Measurements from ENCODE around the gene MICOS13.
A peak's percentile ranks its signal among the peaks of the same experiment; 100 is the strongest.

MICOS13 gene

DNA sequence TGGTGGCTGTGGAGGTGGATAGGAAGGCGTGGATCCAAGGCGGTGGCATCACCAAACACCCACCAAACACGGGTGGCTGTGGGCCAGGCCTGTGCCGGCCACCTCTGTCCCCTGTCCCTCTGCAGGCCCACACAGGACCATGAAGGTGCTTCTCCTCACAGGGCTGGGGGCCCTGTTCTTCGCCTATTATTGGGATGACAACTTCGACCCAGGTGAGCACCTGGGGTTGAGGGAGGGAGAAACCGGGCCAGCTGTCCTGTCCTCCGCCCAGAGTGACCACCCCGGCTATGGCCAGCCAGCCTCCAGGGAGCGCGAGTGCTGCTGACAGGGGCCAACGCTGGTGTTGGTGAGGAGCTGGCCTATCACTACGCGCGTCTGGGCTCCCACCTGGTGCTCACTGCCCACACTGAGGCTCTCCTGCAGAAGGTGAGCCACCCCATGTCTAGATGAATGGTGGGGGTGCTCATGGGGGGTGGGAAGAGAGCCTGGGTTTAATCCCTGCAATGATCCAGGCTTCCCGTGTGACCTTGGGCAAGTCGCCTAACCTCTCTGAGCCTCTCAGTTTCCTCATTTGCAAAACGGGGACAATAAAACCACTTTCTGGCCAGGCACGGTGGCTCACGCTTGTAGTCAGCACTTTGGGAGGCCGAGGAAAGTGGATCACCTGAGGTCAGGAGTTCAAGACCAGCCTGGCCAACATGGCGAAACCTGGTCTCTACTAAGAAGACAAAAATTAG is 4.5 kb upstream of the MICOS13 start:
- no peaks in the 10 kb centered on the region for H3K9me3 ChIP-seq (ENCODE audit: control insufficient read depth in 2 of 2, low read length in 2 of 2)
- peaks cover 24% of the 10 kb centered on the region for H3K4me1 ChIP-seq (ENCODE audit: control insufficient read depth, insufficient read depth, low read length)
- no peak overlapping the region for H3K27ac ChIP-seq (ENCODE audit: low read length)
- no peaks in the 10 kb centered on the region for H3K36me3 ChIP-seq (ENCODE audit: control insufficient read depth in 2 of 2, insufficient read depth in 2 of 2, low read length in 2 of 2)
- no peak overlapping the region for H3K9ac ChIP-seq (ENCODE audit: low read length in 2 of 2)
- H3K27me3 ChIP-seq (ENCODE audit: control insufficient read depth in 1 of 2, insufficient read depth in 2 of 2, low read length in 2 of 2), result no peaks in the 10 kb centered on the region
- no peak overlapping the region for H3K4me3 ChIP-seq (ENCODE audit: low read length in 2 of 2)

DNA sequence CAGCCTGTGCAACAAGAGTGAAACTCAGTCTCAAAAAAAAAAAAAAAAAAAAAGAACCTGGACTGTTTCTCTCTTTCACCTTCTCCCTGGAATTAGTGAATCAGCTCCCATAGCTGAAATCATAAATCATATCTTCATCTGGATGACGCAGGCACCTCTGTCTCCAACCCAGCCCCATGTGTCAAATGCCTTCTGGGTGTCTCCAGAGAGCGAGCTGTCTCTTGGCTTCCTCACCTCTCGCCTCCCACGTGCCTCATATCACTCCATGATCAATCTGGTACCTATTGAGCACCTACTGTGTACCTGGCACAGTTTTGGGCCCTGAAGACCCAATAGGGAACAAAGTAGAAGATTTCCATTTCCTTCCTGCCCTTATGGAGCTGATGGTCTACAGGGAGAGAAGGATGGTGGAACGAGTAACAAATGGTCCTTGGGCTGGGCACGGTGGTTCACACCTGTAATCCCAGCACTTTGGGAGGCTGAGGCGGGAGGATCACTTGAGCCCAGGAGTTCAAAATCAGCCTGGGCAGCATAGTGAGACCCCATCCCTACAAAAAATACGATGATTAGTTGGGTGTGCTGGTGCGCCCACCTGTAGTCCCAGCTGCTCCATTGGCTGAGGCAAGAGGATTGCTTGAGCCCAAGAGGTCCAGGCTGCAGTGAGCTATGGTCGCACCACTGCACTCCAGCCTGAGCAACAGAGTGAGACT is 3.0 kb upstream of the MICOS13 start:
- Histone ChIP-seq H3K4me1 (ENCODE audit: control insufficient read depth, insufficient read depth, low read length) (peaks cover 31% of the 10 kb centered on the region), H3K27me3 (ENCODE audit: control insufficient read depth in 1 of 2, insufficient read depth in 2 of 2, low read length in 2 of 2) (no peaks in the 10 kb centered on the region), H3K27ac (ENCODE audit: low read length) (no peak overlapping the region), H3K36me3 (ENCODE audit: control insufficient read depth in 2 of 2, insufficient read depth in 2 of 2, low read length in 2 of 2) (no peaks in the 10 kb centered on the region), H3K9me3 (ENCODE audit: control insufficient read depth in 2 of 2, low read length in 2 of 2) (no peaks in the 10 kb centered on the region), H3K9ac (ENCODE audit: low read length in 2 of 2) (no peak overlapping the region), H3K4me3 (ENCODE audit: low read length in 2 of 2) (no peak overlapping the region)

DNA sequence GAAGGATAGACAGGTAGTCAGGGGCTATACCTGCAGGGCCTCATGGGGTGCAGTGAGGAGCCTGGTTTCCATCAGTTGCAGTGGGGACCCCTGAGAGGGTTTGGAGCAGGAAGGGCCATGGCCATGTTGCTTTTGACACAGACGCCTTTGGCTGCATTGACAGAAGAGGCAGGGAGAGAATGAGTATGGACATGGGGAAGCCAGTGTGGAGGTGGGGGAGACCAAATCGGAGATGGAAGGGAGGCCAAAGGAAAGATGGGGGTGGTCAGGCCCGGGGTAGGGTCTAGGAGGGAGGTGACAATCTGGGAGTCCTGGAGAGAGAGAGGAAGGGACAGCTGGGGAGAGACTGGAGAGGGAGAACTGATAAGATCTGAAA is 1.8 kb upstream of the MICOS13 start:
- H3K4me1 ChIP-seq (ENCODE audit: control insufficient read depth, insufficient read depth, low read length), result peaks cover 28% of the 10 kb centered on the region
- H3K9me3 ChIP-seq (ENCODE audit: control insufficient read depth in 2 of 2, low read length in 2 of 2), result no peaks in the 10 kb centered on the region
- peaks cover 0 to 2% of the 10 kb centered on the region in 2 donors for H3K36me3 ChIP-seq (ENCODE audit: control insufficient read depth in 2 of 2, insufficient read depth in 2 of 2, low read length in 2 of 2)
- no peaks in the 10 kb centered on the region for H3K27me3 ChIP-seq (ENCODE audit: control insufficient read depth in 1 of 2, insufficient read depth in 2 of 2, low read length in 2 of 2)
- no peak overlapping the region for H3K9ac ChIP-seq (ENCODE audit: low read length in 2 of 2)
- H3K4me3 ChIP-seq (ENCODE audit: low read length in 2 of 2), result no peak overlapping the region
- no peak overlapping the region for H3K27ac ChIP-seq (ENCODE audit: low read length)

DNA sequence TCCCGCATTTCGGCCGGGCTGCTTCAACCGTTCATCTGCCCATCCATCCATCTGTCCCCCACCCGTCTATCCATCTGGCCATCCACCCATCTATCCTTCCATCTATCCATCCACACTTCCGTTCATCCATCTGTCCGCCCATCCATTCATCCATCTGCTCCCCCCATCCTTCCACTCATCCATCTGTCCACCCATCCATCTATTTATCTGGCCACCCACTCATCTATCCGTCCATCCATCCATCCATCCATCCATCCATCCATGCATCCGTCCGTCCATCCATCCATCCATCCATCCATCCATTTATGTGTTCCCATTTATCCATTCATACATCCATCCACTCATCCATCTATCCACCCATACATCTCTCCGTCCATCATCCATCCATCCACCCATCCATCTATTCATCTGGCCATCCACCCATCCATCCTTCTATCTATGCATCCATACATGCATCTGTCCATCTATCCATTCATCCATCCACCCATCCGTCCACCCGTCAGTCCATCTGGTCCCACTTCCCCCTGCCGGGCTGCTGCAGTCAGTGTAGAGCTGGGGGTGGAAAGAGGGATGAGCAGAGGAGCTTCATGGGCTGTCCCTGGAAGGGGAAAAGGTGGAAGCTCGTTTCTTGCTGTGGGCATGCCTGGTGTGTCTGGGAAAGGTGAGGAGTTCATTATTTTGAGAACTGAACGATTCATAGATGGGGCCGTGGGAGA is 1.2 kb upstream of the MICOS13 start:
- Histone ChIP-seq H3K9me3 (ENCODE audit: control insufficient read depth in 2 of 2, low read length in 2 of 2) (no peaks in the 10 kb centered on the region), H3K9ac (ENCODE audit: low read length in 2 of 2) (peak overlapping the region; percentile 36 to 97), H3K27ac (ENCODE audit: low read length) (peak overlapping the region; percentile 85), H3K27me3 (ENCODE audit: control insufficient read depth in 1 of 2, insufficient read depth in 2 of 2, low read length in 2 of 2) (no peaks in the 10 kb centered on the region), H3K4me3 (ENCODE audit: low read length in 2 of 2) (peak overlapping the region; percentile 91 to 99), H3K36me3 (ENCODE audit: control insufficient read depth in 2 of 2, insufficient read depth in 2 of 2, low read length in 2 of 2) (peaks cover 0 to 2% of the 10 kb centered on the region in 2 donors), H3K4me1 (ENCODE audit: control insufficient read depth, insufficient read depth, low read length) (peaks cover 24% of the 10 kb centered on the region)

DNA sequence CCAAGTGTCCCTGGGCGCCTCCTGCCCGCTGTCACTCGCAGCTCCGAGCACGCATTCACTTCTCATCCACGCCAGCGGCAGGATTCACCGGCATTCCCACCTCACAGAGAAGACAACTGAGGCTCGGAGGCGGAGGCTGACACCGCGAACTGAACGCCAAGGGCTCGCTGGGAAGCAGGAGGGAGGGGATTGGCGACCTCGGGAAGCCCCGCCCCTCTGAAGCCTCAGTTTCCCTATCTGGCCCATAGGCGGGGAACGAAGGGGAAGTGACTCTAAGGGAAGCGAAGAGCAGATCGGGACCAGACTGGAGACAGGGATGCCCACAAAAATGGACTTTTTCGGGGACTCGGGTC is 256 bp downstream of the MICOS13 start:
- Histone ChIP-seq H3K9me3 (ENCODE audit: control insufficient read depth in 2 of 2, low read length in 2 of 2) (no peaks in the 10 kb centered on the region), H3K4me1 (ENCODE audit: control insufficient read depth, insufficient read depth, low read length) (peaks cover 22% of the 10 kb centered on the region), H3K27ac (ENCODE audit: low read length) (peak overlapping the region; percentile 85), H3K4me3 (ENCODE audit: low read length in 2 of 2) (peak overlapping the region; percentile 91 to 99), H3K27me3 (ENCODE audit: control insufficient read depth in 1 of 2, insufficient read depth in 2 of 2, low read length in 2 of 2) (no peaks in the 10 kb centered on the region), H3K9ac (ENCODE audit: low read length in 2 of 2) (peak overlapping the region; percentile 95 to 97), H3K36me3 (ENCODE audit: control insufficient read depth in 2 of 2, insufficient read depth in 2 of 2, low read length in 2 of 2) (peaks cover 0 to 2% of the 10 kb centered on the region in 2 donors)

GRCh38 chr19:5679289-5680083 is 830 bp downstream of the MICOS13 start:
- Histone ChIP-seq H3K4me3 (ENCODE audit: low read length in 2 of 2) (peak overlapping the region; percentile 91 to 99), H3K9ac (ENCODE audit: low read length in 2 of 2) (peak overlapping the region; percentile 95 to 97), H3K27me3 (ENCODE audit: control insufficient read depth in 1 of 2, insufficient read depth in 2 of 2, low read length in 2 of 2) (no peaks in the 10 kb centered on the region), H3K4me1 (ENCODE audit: control insufficient read depth, insufficient read depth, low read length) (peaks cover 22% of the 10 kb centered on the region), H3K9me3 (ENCODE audit: control insufficient read depth in 2 of 2, low read length in 2 of 2) (no peaks in the 10 kb centered on the region), H3K27ac (ENCODE audit: low read length) (peak overlapping the region; percentile 85), H3K36me3 (ENCODE audit: control insufficient read depth in 2 of 2, insufficient read depth in 2 of 2, low read length in 2 of 2) (peaks cover 0 to 2% of the 10 kb centered on the region in 2 donors)

- no peak overlapping the region for H3K27ac ChIP-seq (ENCODE audit: low read length)
- peaks cover 22% of the 10 kb centered on the region for H3K4me1 ChIP-seq (ENCODE audit: control insufficient read depth, insufficient read depth, low read length)
- no peak overlapping the region for H3K9ac ChIP-seq (ENCODE audit: low read length in 2 of 2)
These were observed 2.1 kb downstream of the MICOS13 start for GRCh38 chr19:5678071-5678718.

GRCh38 chr19:5677580-5677979 is 2.7 kb downstream of the MICOS13 start:
- no peaks in the 10 kb centered on the region for H3K27me3 ChIP-seq (ENCODE audit: control insufficient read depth in 1 of 2, insufficient read depth in 2 of 2, low read length in 2 of 2)
- H3K9ac ChIP-seq (ENCODE audit: low read length in 2 of 2), result no peak overlapping the region
- H3K4me1 ChIP-seq (ENCODE audit: control insufficient read depth, insufficient read depth, low read length), result peaks cover 22% of the 10 kb centered on the region
- no peak overlapping the region for H3K4me3 ChIP-seq (ENCODE audit: low read length in 2 of 2)
- H3K9me3 ChIP-seq (ENCODE audit: control insufficient read depth in 2 of 2, low read length in 2 of 2), result no peaks in the 10 kb centered on the region
- H3K36me3 ChIP-seq (ENCODE audit: control insufficient read depth in 2 of 2, insufficient read depth in 2 of 2, low read length in 2 of 2), result peaks cover 0 to 4% of the 10 kb centered on the region in 2 donors
- H3K27ac ChIP-seq (ENCODE audit: low read length), result no peak overlapping the region

More at GRCh38 chr19:5678071-5678718, 2.1 kb downstream of the MICOS13 start:
- Histone ChIP-seq H3K36me3 (ENCODE audit: control insufficient read depth in 2 of 2, insufficient read depth in 2 of 2, low read length in 2 of 2) (peaks cover 0 to 4% of the 10 kb centered on the region in 2 donors), H3K9me3 (ENCODE audit: control insufficient read depth in 2 of 2, low read length in 2 of 2) (no peaks in the 10 kb centered on the region), H3K27me3 (ENCODE audit: control insufficient read depth in 1 of 2, insufficient read depth in 2 of 2, low read length in 2 of 2) (no peaks in the 10 kb centered on the region), H3K4me3 (ENCODE audit: low read length in 2 of 2) (no peak overlapping the region)

GRCh38 chr19:5677136-5677535 is 3.2 kb downstream of the MICOS13 start:
- H3K36me3 ChIP-seq (ENCODE audit: control insufficient read depth in 2 of 2, insufficient read depth in 2 of 2, low read length in 2 of 2), result peaks cover 0 to 4% of the 10 kb centered on the region in 2 donors
- no peak overlapping the region for H3K4me3 ChIP-seq (ENCODE audit: low read length in 2 of 2)
- H3K27ac ChIP-seq (ENCODE audit: low read length), result no peak overlapping the region
- H3K9ac ChIP-seq (ENCODE audit: low read length in 2 of 2), result no peak overlapping the region
- no peaks in the 10 kb centered on the region for H3K27me3 ChIP-seq (ENCODE audit: control insufficient read depth in 1 of 2, insufficient read depth in 2 of 2, low read length in 2 of 2)
- peaks cover 22% of the 10 kb centered on the region for H3K4me1 ChIP-seq (ENCODE audit: control insufficient read depth, insufficient read depth, low read length)
- no peaks in the 10 kb centered on the region for H3K9me3 ChIP-seq (ENCODE audit: control insufficient read depth in 2 of 2, low read length in 2 of 2)

DNA sequence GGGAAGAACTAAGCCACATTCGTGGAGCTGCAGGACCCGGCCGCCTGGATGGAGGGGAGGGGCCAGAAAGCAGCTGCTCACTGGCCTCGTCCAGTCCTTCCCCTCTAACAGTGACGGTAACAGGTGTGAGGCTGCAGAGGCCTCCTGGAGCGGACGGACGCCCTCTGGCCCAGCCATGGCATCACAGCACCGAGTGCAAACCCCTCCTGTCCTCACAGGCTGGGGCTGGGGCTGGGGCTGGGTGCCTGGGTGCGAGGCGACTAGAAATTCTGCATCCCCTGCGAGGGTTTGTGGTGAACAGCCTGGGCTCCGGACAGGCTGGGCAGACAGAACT is 3.6 kb downstream of the MICOS13 start:
- H3K36me3 ChIP-seq (ENCODE audit: control insufficient read depth in 2 of 2, insufficient read depth in 2 of 2, low read length in 2 of 2), result peaks cover 0 to 4% of the 10 kb centered on the region in 2 donors
- H3K4me1 ChIP-seq (ENCODE audit: control insufficient read depth, insufficient read depth, low read length), result peaks cover 22% of the 10 kb centered on the region
- H3K9me3 ChIP-seq (ENCODE audit: control insufficient read depth in 2 of 2, low read length in 2 of 2), result no peaks in the 10 kb centered on the region
- H3K27me3 ChIP-seq (ENCODE audit: control insufficient read depth in 1 of 2, insufficient read depth in 2 of 2, low read length in 2 of 2), result no peaks in the 10 kb centered on the region
- no peak overlapping the region for H3K9ac ChIP-seq (ENCODE audit: low read length in 2 of 2)
- H3K4me3 ChIP-seq (ENCODE audit: low read length in 2 of 2), result no peak overlapping the region
- no peak overlapping the region for H3K27ac ChIP-seq (ENCODE audit: low read length)
